ENCODE results near the gene ATP5PO. TPM values are rescaled to one million over a fixed set of nuclear protein-coding genes. Genes with fewer than 3 reads are reported as not detected.

The ATP5PO gene
- 267 and 271 TPM in 2 replicates for total RNA-seq (2021; fragmentation: NEBNext Ultra II Directional; extraction: Animal tissue kit (Norgen Biotek cat#: 25700))
- polyA plus RNA-seq (2011; rRNA removed): 152 and 251 TPM in 2 replicates
- 304 TPM for polyA plus RNA-seq (2011; cell fraction: cytosol; rRNA removed)
- 123 TPM for polyA plus RNA-seq (2011; cell fraction: nucleus; rRNA removed)
- 327 to 385 TPM (median 339 TPM) in 4 replicates for polyA plus RNA-seq (2012, experiment 1 of 2)
- 102 TPM for polyA plus RNA-seq (2012, experiment 2 of 2)
- polyA plus RNA-seq (2013, experiment 1 of 2): 472 TPM
- 490 TPM for polyA plus RNA-seq (2013, experiment 2 of 2)
- 126 and 191 TPM in 2 replicates for polyA minus RNA-seq (2011; rRNA and poly(A)+ RNA removed)
- 69.6 TPM for polyA minus RNA-seq (2011; cell fraction: cytosol; rRNA and poly(A)+ RNA removed)
- 53.1 TPM for polyA minus RNA-seq (2011; cell fraction: nucleus; rRNA and poly(A)+ RNA removed)
- long read RNA-seq, experiment 1, transcript ATP5PO-201 (7 exons, 932 nt): major isoform, 251 of 374 reads
- long read RNA-seq, experiment 1, partial matches to known transcripts: 90 of 374 reads
- long read RNA-seq, experiment 1, other reads (novel, unspliced or antisense): 33 of 374 reads
- long read RNA-seq, experiment 2, transcript ATP5PO-201 (7 exons, 932 nt): major isoform, 41 of 53 reads
- long read RNA-seq, experiment 2, partial matches to known transcripts: 1 of 53 reads
- long read RNA-seq, experiment 2, other reads (novel, unspliced or antisense): 11 of 53 reads

DNA sequence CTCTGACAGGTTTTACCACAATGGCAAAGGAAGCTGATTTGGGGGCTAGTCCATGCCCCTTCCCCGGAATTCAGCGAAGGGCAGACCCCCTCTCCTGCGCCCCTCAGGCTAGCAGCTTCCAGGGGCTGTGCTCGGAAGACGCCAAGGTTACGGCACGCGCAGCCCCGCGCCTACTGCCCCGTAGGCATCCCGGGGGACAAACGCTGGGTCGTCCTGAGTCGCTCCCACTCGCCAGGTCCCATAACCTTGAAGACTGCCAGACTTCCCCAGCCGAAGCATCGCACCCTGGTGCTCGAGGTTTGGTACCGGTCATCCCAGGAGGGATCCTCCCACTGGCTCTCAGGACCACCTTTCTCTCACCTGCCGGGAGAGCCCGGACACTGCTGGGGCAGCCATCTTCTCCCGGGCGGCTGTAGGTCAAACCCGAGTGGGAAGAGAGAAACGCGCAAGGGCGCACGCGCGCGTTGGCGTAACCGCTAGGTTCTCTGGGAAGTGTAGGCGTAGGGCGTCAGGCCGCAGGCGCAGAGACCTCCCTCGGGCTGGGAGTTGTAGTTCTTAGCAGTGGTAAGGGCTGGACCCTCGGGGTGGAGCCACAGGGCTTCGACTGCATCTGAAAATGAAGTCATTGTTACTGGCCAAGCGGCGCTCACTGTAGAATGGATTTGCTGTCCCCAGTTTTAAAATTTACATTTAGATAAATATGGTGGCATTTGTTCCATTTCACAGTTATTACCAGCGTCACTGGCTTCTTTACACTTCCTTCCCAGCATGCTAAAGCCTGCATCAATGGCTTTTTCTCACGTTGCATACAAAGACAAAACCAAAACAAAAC is at the start of gene ATP5PO:
Gene ATP5PO, minus strand, starts transcription at position 437 of the 832 bp plus-strand sequence. Its CDS starts 41 bp downstream, at position 396.
- no peak within 1 kb of the TSS for H2BK120ac ChIP-seq (replicated peaks; ENCODE audit: low read depth, low read length)
- H3K79me2 ChIP-seq (ENCODE audit: control insufficient read depth in 1 of 2, insufficient read depth in 2 of 2, low read length in 2 of 2): peaks cover 4 to 31% of the 10 kb centered on the region in 2 experiments; a peak in 3 of 4 replicates
- ChIA-PET POLR2A (ENCODE audit: partially characterized antibody) (interaction anchor here (0.6 to 1.7 kb wide), 5 partner anchors 13 to 157 kb away, joined by 3 to 6 read pairs (median 5); partner anchors contain the start of genes MRPS6 and SLC5A3), CTCF (ENCODE audit: partially characterized antibody) (interaction anchor here (1.1 to 1.9 kb wide), 5 partner anchors 13 to 38 kb away, joined by 3 to 7 read pairs (median 4); no protein-coding TSS in a partner anchor)
- 0 out of 2 replicates have a peak within 1 kb of the TSS, but pooled peaks have one; percentile 13 for H2BK20ac ChIP-seq (ENCODE audit: low read length)
- H3K14ac ChIP-seq (ENCODE audit: insufficient read length): no peak within 1 kb of the TSS
- H4K91ac ChIP-seq (replicated peaks; ENCODE audit: insufficient read length, low read length): peak within 1 kb of the TSS; percentile 34
- no peak within 1 kb of the TSS for H3K23ac ChIP-seq (ENCODE audit: insufficient read length)
- peaks cover 2% of the 10 kb centered on the region; the same call in 1 of the 2 replicates for H3K23me2 ChIP-seq (ENCODE audit: low read depth, low read length)
- peak within 1 kb of the TSS; percentile 100 for H3K18ac ChIP-seq (ENCODE audit: extremely low read depth, low read length)
- H3K4me3 ChIP-seq (ENCODE audit: extremely low read depth in 1 of 4, insufficient read depth in 2 of 4, low read depth in 3 of 4, low read length in 4 of 4): peak within 1 kb of the TSS; percentile 91 to 99 (median 96)
- H3K4ac ChIP-seq (replicated peaks; ENCODE audit: insufficient read length, low read depth, low read length): peak within 1 kb of the TSS; percentile 24
- peak within 1 kb of the TSS; percentile 51 to 94 (median 90) for H3K9ac ChIP-seq (replicated peaks in 1 of 4; ENCODE audit: extremely low read depth in 1 of 4, low read depth in 3 of 4, low read length in 3 of 4)
- H3K56ac ChIP-seq (replicated peaks; ENCODE audit: insufficient read length, low read depth, low read length): peak within 1 kb of the TSS; percentile 70
- no peak within 1 kb of the TSS for H2BK15ac ChIP-seq (ENCODE audit: low read length)
- peak within 1 kb of the TSS; percentile 65 for H3K4me2 ChIP-seq (ENCODE audit: insufficient read depth in 1 of 2, low read depth in 2 of 2, low read length in 2 of 2)
- H3K4me1 ChIP-seq (replicated peaks in 1 of 4; ENCODE audit: control insufficient read depth in 3 of 4, insufficient read depth in 4 of 4, low read length in 3 of 4): peaks cover 0 to 4% (median 1%) of the 10 kb centered on the region in 4 experiments; a peak in 1 of 7 replicates
- H2AK5ac ChIP-seq (ENCODE audit: low read depth, low read length): no peak within 1 kb of the TSS
- peaks cover 2 to 30% (median 18%) of the 10 kb centered on the region in 4 experiments; a peak in 7 of 8 replicates for H3K36me3 ChIP-seq (ENCODE audit: control insufficient read depth in 2 of 4, insufficient read depth in 4 of 4, low read length in 3 of 4)
- no peak within 1 kb of the TSS for H2BK12ac ChIP-seq (ENCODE audit: low read depth, low read length)
- H4K20me1 ChIP-seq (replicated peaks in 1 of 2; ENCODE audit: control insufficient read depth in 1 of 2, insufficient read depth in 2 of 2, low read length in 2 of 2): peaks cover 0 to 2% of the 10 kb centered on the region in 2 experiments
- no peaks in the 10 kb centered on the region for H3K9me3 ChIP-seq (ENCODE audit: insufficient read depth in 2 of 2, low read depth in 1 of 2, low read length in 1 of 2)
- H4K5ac ChIP-seq (ENCODE audit: insufficient read length, low read depth, low read length): peak within 1 kb of the TSS; percentile 95
- H4K8ac ChIP-seq (ENCODE audit: extremely low read depth, insufficient read depth, low read length): peak within 1 kb of the TSS; percentile 78; the same call in 1 of the 2 replicates
- H3K27ac ChIP-seq (ENCODE audit: low read depth, low read length): peak within 1 kb of the TSS; percentile 58
- DNase-seq (ENCODE audit: low read depth in 1 of 2, low spot score in 2 of 2) (peak; percentile 92 to 96), FAIRE-seq (peak; percentile 95)
- H2AFZ ChIP-seq (ENCODE audit: low read length): peak within 1 kb of the TSS; percentile 90
- H3K27me3 ChIP-seq (replicated peaks in 1 of 4; ENCODE audit: control insufficient read depth in 3 of 4, extremely low read depth in 1 of 4, insufficient read depth in 3 of 4, low read length in 3 of 4): no peaks in the 10 kb centered on the region
- peak within 1 kb of the TSS; percentile 89; the same call in 1 of the 2 replicates for H2BK5ac ChIP-seq (ENCODE audit: low read depth, low read length)
- no peaks in the 10 kb centered on the region; the same call in 1 of the 2 replicates for H3K79me1 ChIP-seq (ENCODE audit: low read depth, low read length)
- WGBS, 2 experiments (ENCODE audit: extremely low coverage in 1 of 2, insufficient coverage in 1 of 2, insufficient read length in 1 of 2, insufficient replicate concordance in 2 of 2, low coverage in 1 of 2, low lambda C conversion rate in 2 of 2, missing lambda C conversion rate in 1 of 2): 3% methylated on average over 45 of the region's 45 CpGs; no CpG with 5 or more reads in 1 of the 2 experiments
- no peak for TF ChIP-seq JUN (IDR thresholded peaks at IDR 0.05; ENCODE audit: low read depth, low read length)
- TF ChIP-seq SIX5 (IDR thresholded peaks at IDR 0.05; ENCODE audit: low read depth, low read length): peak; percentile 89
- TF ChIP-seq BCL11A (IDR thresholded peaks at IDR 0.05; ENCODE audit: low read depth in 2 of 2, low read length in 2 of 2): no peak
- TF ChIP-seq ZNF274 (IDR thresholded peaks at IDR 0.05; ENCODE audit: borderline replicate concordance, extremely low read depth, low read length): no peak
- TF ChIP-seq BACH1 (IDR thresholded peaks at IDR 0.05; ENCODE audit: low read length): peak; percentile 88
- TF ChIP-seq CEBPB (IDR thresholded peaks at IDR 0.05; ENCODE audit: low read depth, low read length): no peak
- TF ChIP-seq POU5F1 (IDR thresholded peaks at IDR 0.05; ENCODE audit: low read depth, low read length): no peak
- TF ChIP-seq RNF2 (IDR thresholded peaks at IDR 0.05; ENCODE audit: borderline replicate concordance, low read depth, low read length, missing control alignments, poor library complexity, severe bottlenecking): no peak
